Natural killer cell (primary cell): ENCODE measurements around the gene GLT6D1. TPM values are rescaled to one million over a fixed set of nuclear protein-coding genes. Genes with fewer than 3 reads are reported as not detected.

Experiments used
- ATAC-seq, 3 donors: fragments of 150-1000 bp in 2 of 3; fragments of 200-7000 bp in 1 of 3; cut with Tn5 transposase; 1 replicate in 1 of 3; 2 replicates in 2 of 3; pipeline ENCODE4 v1.10.0; 2021; ENCODE audit warnings: mild to moderate bottlenecking in 2 of 3, moderate library complexity in 2 of 3
- DNase-seq, 2 donors: peaks; one replicate each; pipeline versions ENCODE4 v3.0.0 to v3.0.0-alpha.2; 2013 to 2021; ENCODE audit warnings: mixed read lengths in 1 of 2
- H3K27ac ChIP-seq: one replicate; pipeline ENCODE4 v1.5.1; 2013; ENCODE audit warnings: mild to moderate bottlenecking, low read length
- H3K27me3 ChIP-seq: one replicate; pipeline ENCODE4 v1.6.1; 2013; ENCODE audit warnings: low read length; ENCODE audit not compliant: control insufficient read depth, insufficient read depth
- H3K36me3 ChIP-seq: one replicate; pipeline ENCODE4 v1.6.1; 2013; ENCODE audit warnings: low read length; ENCODE audit not compliant: control insufficient read depth, insufficient read depth
- H3K4me1 ChIP-seq: one replicate; pipeline ENCODE4 v1.6.1; 2013; ENCODE audit warnings: low read length; ENCODE audit not compliant: control insufficient read depth, insufficient read depth
- H3K4me3 ChIP-seq: one replicate; pipeline ENCODE4 v1.5.1; 2013; ENCODE audit warnings: low read length
- H3K9me3 ChIP-seq: one replicate; pipeline ENCODE4 v1.6.1; 2013; ENCODE audit warnings: low read length; ENCODE audit not compliant: control insufficient read depth, insufficient read depth
- H3K27ac Mint-ChIP-seq, 2 donors: one replicate each; pipeline ENCODE4 v1.8.0; 2022; ENCODE audit warnings: mild to moderate bottlenecking in 2 of 2, mixed read lengths in 2 of 2, moderate library complexity in 1 of 2
- H3K27me3 Mint-ChIP-seq, 2 donors: one replicate each; pipeline ENCODE4 v1.8.0; 2022; ENCODE audit warnings: low read depth in 2 of 2, mixed read lengths in 2 of 2
- H3K36me3 Mint-ChIP-seq: one replicate; pipeline ENCODE4 v1.8.0; 2022; ENCODE audit warnings: mixed read lengths
- H3K4me1 Mint-ChIP-seq, 2 donors: one replicate each; pipeline ENCODE4 v1.8.0; 2022; ENCODE audit warnings: mixed read lengths in 2 of 2
- H3K4me3 Mint-ChIP-seq: one replicate; pipeline ENCODE4 v1.8.0; 2022; ENCODE audit warnings: mild to moderate bottlenecking, moderate library complexity, mixed read lengths
- H3K9me3 Mint-ChIP-seq, 2 donors: one replicate each; pipeline ENCODE4 v1.8.0; 2022; ENCODE audit warnings: mixed read lengths in 2 of 2
- WGBS: methylation state at CpG from one replicate; pipeline ENCODE4 v1.1.7; 2013; ENCODE audit warnings: missing lambda C conversion rate; ENCODE audit not compliant: insufficient coverage; 5-methylcytosine and 5-hydroxymethylcytosine counted together
- intact Hi-C: fragments of 100-400 bp; cut with micrococcal nuclease; formaldehyde crosslinking; loops from one replicate; pipeline ENCODE4 v1.14.2; 2022
- total RNA-seq, 4 donors: library from RNA; stranded (reverse); fragments of 120-200 nt in 1 of 4; gene quantifications; one replicate each; pipeline versions ENCODE4 v1.2.3 to v1.2.4, GENCODE V29; 2013 to 2022
- TF ChIP-seq, protein P1 (sequence below): fragments of 200-600 bp; IDR thresholded peaks from one replicate; pipeline ENCODE4 v1.8.0; 2022; ENCODE audit warnings: antibody characterized with exemption

The GLT6D1 gene
- total RNA-seq, 3 donors from 2014 or later (not counting 1 experiment from before 2014, with no cell fraction given) = not detected

DNA sequence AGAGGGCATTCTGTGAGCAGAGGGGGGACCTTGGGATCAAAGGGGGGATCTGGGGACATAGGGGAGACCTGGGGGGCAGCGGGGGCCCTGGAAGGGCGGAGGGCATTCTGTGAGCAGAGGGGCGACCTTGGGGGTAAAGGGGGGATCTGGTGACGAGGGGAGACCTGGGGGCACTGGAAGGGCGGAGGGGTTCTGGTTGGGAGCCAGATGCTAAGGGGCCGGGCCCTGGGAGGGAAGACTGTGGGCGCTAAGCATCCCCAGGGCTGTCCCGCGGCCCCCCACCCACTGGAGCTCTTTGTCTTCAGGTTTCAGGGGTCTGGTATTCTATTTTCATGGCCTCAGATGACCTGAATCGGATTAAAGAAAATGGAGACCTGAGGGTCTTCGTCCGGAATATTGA lies 24.5 kb upstream of the GLT6D1 start:
- Mint-ChIP-seq H3K4me1 (no peaks in the 10 kb centered on the region), H3K27ac (no peak overlapping the region), H3K27me3 (no peaks in the 10 kb centered on the region), H3K36me3 (no peaks in the 10 kb centered on the region), H3K4me3 (no peak overlapping the region), H3K9me3 (no peaks in the 10 kb centered on the region)
- no peak for ATAC-seq
- DNase-seq = no peak
- H3K36me3 ChIP-seq = no peaks in the 10 kb centered on the region
- H3K27ac ChIP-seq = no peak overlapping the region
- TF ChIP-seq, protein P1, sequence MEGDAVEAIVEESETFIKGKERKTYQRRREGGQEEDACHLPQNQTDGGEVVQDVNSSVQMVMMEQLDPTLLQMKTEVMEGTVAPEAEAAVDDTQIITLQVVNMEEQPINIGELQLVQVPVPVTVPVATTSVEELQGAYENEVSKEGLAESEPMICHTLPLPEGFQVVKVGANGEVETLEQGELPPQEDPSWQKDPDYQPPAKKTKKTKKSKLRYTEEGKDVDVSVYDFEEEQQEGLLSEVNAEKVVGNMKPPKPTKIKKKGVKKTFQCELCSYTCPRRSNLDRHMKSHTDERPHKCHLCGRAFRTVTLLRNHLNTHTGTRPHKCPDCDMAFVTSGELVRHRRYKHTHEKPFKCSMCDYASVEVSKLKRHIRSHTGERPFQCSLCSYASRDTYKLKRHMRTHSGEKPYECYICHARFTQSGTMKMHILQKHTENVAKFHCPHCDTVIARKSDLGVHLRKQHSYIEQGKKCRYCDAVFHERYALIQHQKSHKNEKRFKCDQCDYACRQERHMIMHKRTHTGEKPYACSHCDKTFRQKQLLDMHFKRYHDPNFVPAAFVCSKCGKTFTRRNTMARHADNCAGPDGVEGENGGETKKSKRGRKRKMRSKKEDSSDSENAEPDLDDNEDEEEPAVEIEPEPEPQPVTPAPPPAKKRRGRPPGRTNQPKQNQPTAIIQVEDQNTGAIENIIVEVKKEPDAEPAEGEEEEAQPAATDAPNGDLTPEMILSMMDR = no peak
- 85% methylated on average over 12 of the region's 12 CpGs for WGBS
- H3K4me1 ChIP-seq = no peaks in the 10 kb centered on the region
- intact Hi-C loops = no loop called here
- no peak overlapping the region for H3K4me3 ChIP-seq
- no peaks in the 10 kb centered on the region for H3K9me3 ChIP-seq
- no peaks in the 10 kb centered on the region for H3K27me3 ChIP-seq

GRCh38 chr9:135663451-135663770 lies 24.1 kb upstream of the GLT6D1 start:
- no peaks in the 10 kb centered on the region for H3K36me3 Mint-ChIP-seq

DNA sequence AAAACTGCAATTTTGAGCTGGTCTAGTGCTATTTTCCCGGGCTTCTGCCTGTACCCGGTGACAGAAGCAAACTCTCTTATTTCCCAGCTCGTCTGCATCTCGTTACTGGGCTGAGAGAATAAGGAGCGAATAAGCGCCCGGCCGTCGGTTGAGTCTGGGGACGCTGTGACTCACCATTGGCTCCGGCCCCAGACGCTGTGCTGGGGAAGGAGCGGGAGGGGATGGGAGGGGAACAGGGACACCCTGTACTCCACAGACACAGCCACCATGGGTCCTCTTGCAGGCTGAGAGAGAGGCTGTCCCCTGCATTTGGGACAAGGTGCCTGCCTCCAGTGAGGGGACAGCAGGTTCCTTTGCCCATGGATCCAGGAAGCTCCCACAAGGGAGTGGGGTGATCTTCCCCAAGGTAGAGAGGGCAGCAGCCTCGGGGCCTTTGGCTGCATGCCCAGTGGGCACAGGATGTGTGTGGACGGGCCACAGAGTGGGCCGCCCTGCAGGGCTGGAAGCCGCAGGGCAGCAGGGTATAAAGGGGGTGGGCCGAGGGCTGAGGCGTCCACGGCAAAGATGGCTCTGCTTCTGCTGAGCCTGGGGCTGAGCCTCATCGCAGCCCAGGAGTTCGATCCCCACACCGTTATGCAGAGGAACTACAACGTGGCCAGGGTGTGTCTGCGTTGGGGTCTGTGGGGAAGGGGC lies 23.6 kb upstream of the GLT6D1 start, which contains the start of gene LCN9:
LCN9 (plus strand) TSS at position 552 of the 693 bp plus-strand sequence; CDS start at position 565, 13 bp downstream.
- no peak within 1 kb of the TSS for H3K4me3 ChIP-seq
- no peaks in the 10 kb centered on the region for H3K27me3 Mint-ChIP-seq
- H3K4me1 ChIP-seq = no peaks in the 10 kb centered on the region
- TF ChIP-seq, protein P1 = no peak
- H3K9me3 ChIP-seq = no peaks in the 10 kb centered on the region
- H3K4me3 Mint-ChIP-seq = no peak within 1 kb of the TSS
- H3K27ac Mint-ChIP-seq = no peak within 1 kb of the TSS
- H3K4me1 Mint-ChIP-seq = no peaks in the 10 kb centered on the region
- WGBS = 76% methylated on average over 25 of the region's 25 CpGs
- H3K36me3 Mint-ChIP-seq = no peaks in the 10 kb centered on the region
- no peaks in the 10 kb centered on the region for H3K36me3 ChIP-seq
- H3K27me3 ChIP-seq = no peaks in the 10 kb centered on the region
- H3K27ac ChIP-seq = no peak within 1 kb of the TSS
- intact Hi-C loops = no loop called here
- DNase-seq (no peak), ATAC-seq (no peak)
- H3K9me3 Mint-ChIP-seq = no peaks in the 10 kb centered on the region

More at GRCh38 chr9:135663451-135663770, 24.1 kb upstream of the GLT6D1 start:
- ATAC-seq (no peak), DNase-seq (no peak)
- no peak overlapping the region for H3K4me3 ChIP-seq
- no peaks in the 10 kb centered on the region for H3K4me1 ChIP-seq
- no peak overlapping the region for H3K27ac ChIP-seq
- H3K9me3 ChIP-seq = no peaks in the 10 kb centered on the region
- Mint-ChIP-seq H3K27me3 (no peaks in the 10 kb centered on the region), H3K4me3 (no peak overlapping the region), H3K4me1 (no peaks in the 10 kb centered on the region), H3K9me3 (no peaks in the 10 kb centered on the region), H3K27ac (no peak overlapping the region)
- WGBS = 61% methylated on average over 3 of the region's 3 CpGs
- no peaks in the 10 kb centered on the region for H3K36me3 ChIP-seq
- intact Hi-C loops = no loop called here
- no peaks in the 10 kb centered on the region for H3K27me3 ChIP-seq
- TF ChIP-seq, protein P1 = no peak
